ENCODE data around the gene ZNF346.

DNA sequence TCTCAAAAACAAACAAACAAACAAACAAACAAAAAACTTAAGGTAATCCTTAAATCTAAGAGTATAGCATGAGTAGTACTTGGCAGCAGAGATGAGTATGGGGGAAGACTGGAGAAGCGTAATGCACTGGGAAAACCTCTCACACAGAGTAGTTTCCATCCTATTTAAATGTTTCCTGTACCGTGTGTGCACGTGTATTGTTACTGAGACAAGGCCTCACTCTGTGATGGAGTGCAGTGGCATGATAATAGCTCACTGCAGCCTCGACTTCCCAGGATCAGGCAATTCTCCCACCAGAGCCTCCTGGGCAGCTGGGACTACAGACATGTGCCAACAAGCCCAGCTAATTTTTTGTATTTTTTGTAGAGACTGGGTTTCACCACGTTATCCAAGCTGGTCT is 18.8 kb upstream of the ZNF346 start:
- TF ChIP-seq, protein P1, sequence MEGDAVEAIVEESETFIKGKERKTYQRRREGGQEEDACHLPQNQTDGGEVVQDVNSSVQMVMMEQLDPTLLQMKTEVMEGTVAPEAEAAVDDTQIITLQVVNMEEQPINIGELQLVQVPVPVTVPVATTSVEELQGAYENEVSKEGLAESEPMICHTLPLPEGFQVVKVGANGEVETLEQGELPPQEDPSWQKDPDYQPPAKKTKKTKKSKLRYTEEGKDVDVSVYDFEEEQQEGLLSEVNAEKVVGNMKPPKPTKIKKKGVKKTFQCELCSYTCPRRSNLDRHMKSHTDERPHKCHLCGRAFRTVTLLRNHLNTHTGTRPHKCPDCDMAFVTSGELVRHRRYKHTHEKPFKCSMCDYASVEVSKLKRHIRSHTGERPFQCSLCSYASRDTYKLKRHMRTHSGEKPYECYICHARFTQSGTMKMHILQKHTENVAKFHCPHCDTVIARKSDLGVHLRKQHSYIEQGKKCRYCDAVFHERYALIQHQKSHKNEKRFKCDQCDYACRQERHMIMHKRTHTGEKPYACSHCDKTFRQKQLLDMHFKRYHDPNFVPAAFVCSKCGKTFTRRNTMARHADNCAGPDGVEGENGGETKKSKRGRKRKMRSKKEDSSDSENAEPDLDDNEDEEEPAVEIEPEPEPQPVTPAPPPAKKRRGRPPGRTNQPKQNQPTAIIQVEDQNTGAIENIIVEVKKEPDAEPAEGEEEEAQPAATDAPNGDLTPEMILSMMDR (IDR thresholded peaks at IDR 0.05), result no peak
- TF ChIP-seq POLR2A (IDR thresholded peaks at IDR 0.05) (no peak), POLR2AphosphoS5 (IDR thresholded peaks at IDR 0.05) (no peak)

All from breast epithelium (tissue), 3 donors.